Cerebellar cortex (tissue), 1 donor: Measurements from ENCODE around the gene CST7.

Experiments used
- DNase-seq: peaks from one replicate; pipeline ENCODE4 v3.0.0-alpha.2; 2015; ENCODE audit warnings: low spot score

Gene CST7

DNA sequence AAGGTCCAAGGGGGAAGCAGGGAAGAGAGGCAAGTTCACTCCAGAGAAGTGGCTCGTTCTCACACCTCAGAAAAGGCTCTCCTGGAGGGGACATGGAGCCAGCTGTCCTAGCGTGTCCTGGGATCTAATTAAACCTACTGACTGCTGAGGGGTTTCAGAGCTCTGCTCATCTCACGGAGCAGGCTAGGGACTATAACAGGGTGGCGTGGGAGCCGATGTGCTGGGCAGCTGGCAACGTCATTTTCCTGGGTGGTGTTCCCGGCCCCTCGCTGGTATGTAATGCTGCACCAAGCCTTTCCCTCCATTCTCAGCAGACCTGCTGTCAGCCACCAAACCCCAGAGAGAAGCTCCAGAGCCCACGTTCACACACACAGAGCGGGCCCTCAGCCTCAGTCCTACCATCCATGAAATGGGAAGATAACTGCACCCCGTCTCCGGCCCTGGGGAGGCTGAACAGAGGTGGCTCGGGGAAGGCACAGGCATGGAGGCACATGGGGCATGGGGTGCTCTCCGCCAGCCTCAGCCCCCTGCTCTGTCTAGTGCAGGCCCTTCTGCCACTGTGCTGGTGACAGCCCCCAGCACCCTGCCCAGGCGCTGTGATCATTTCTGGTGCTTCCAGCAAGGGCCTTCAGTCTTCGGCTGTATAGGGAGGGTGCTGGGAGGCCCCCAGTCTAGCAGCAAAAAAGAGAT, 1.9 kb downstream of the CST7 start:
- DNase-seq = no peak

DNA sequence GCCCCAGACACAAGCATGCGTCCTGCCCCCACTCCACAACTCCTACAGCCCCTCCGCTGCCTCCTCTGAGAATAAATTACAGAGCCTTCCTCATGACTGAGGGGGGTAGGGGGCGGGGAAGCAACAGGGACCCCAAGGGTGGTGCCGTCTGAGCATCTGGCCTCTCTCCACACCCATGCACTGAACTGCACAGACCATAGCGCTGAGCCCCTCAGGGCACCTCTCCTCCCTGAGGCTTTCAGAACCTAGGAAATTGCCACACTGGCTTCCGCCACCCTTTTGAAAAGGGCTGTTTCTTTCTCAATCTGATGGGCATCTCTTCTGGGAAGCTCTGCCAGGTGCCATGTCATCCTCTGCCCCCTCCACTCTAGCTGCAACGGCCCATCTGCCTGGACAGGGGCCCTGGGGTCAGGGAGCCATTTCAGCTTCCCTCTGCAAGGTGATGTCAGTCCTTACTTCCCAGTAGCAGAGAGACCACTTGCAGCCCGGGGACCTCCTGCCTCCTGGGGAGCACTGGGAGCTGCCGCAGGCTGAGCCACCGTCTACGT, 2.5 kb downstream of the CST7 start:
- no peak for DNase-seq

GRCh38 chr20:24952376-24953208, 3.5 kb downstream of the CST7 start:
- DNase-seq = no peak

DNA sequence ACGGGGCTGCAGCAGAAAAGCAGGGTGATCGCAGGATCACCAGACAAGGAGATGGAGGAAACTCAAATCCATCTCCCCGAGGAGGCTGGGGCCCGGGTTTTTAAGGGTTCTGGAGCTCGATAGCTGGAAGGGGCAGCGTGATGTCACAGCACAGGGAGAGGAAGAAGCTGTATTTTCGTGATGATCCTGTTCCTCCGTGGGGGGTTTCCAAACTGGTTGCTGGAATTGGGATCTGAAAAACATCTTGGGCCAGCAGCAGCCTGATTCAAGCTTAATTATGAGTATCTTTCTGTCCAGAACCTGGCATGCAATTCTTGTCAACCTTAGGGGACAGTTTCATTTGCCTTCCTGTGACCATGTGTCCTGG, 4.1 kb downstream of the CST7 start:
- DNase-seq = no peak

DNA sequence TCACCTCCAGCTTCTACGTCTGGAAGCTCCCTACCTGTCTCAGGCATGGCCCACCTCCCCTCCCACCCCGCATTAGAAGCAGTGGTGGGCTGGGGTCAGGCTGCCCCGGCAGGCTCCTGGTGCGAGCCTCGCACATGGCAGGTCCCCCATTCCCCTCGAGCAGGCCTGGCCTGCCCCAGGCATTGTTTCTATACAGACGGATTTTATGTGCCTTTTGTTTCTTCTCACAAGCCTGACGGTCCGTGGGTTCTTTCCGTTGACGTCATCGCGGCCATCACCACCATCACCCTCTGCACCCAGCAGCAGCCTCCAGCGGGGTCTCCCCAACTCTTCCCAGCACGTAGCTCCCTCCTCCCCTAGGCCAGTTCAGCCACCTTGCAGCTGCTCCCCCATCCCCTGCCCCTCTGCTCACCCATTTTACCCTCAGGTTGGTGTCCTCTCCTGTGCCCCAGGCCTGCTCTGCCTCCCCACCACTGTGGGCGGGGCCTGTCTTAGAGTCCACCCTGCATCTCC, 4.6 kb downstream of the CST7 start:
- DNase-seq = no peak

DNA sequence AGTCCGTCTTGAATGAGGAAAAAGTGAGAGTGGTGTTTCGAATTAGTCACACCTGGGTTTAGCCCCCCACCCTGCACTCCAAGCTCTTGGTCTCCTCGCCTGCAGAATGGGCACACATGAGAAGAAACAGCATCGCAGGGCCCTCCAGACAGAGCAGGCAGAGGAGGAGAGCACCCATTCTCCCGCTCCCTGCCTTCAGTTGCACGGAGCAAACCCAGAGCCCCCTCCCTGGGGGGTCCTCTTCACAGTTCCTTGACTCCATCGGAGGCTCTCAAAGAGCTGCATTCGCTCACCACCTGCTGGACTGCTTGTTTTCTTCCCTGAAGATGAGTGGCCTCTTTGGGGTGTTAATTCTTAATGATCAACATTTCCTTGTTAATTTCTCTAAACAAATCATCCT, 5.1 kb downstream of the CST7 start:
- DNase-seq = no peak

DNA sequence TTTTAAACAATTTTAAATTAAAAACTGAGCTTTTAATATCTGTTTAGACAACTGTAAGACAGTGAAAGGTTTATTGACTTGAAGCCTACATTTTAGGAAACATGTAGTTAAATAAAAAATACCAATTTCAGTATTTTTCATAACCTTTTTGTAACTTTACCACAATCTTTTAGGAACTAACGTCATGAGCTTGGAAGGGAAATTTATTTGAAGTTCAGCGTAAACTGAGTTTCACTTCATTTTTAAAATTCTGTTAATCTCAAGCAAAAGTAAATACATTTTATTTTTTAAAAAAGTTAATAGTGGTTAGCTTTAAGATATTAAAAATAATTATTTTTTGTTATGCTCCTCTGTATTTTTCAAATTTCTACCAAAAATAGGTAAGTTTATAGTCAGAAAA, 5.5 kb downstream of the CST7 start:
- DNase-seq = no peak

DNA sequence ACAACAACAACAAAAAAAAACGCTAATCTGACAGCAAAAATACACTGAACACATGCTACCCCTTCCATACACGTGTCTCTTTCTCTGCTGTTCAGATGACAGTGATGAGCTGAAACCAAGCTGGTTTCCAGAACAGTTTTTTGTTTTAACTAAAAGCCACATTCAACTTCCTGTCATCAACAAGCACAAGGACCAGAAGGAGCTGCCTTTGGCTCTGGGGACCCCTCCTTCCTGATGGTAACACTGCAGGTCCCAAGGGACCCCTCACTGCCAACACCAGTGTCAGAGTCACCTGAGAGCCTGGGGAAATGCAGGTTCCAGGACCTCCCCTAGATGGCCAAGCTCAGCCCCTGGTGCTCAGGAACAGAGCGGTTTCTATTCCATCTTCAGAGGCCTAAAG, 6.0 kb downstream of the CST7 start:
- DNase-seq = no peak

DNA sequence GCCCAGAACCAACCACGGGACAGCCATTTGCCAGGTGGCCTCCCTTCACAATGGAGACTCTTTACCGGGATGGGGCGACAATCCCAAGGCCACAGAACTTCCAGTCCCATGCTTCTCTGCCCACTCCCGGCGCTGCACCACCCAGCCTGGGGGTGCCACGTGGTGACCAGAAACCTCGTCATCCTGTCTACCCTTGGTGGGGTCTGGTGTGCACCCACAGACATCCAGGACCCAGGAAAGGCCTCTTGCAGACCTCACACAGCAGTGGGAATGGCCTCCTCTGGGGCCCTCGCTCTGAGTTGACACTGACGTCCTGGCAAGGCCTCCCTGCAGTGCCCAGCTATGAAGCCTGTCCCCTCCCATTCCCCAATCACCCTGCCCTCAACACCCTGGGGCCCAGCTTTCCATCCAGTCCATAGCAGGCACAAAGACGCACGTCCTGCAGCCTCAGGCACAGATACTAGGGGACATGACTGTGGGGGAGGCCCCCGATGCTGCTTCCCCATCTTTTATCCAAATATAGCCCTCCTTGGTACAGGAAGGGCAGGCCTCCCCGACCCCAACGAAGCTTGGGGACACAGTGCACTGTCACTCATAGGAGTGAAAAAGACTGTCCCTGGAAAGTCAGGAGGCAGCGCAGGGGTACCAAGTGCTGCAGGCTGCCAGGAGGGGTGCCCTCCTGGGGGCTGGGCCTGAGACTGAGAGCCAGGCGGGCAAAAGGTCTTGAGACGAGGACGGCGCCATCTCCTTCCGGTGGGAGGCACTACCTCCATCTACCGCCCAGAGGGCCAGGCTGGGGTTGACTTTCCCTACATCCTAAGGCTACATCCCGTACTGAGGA, 7.2 kb downstream of the CST7 start:
- no peak for DNase-seq

DNA sequence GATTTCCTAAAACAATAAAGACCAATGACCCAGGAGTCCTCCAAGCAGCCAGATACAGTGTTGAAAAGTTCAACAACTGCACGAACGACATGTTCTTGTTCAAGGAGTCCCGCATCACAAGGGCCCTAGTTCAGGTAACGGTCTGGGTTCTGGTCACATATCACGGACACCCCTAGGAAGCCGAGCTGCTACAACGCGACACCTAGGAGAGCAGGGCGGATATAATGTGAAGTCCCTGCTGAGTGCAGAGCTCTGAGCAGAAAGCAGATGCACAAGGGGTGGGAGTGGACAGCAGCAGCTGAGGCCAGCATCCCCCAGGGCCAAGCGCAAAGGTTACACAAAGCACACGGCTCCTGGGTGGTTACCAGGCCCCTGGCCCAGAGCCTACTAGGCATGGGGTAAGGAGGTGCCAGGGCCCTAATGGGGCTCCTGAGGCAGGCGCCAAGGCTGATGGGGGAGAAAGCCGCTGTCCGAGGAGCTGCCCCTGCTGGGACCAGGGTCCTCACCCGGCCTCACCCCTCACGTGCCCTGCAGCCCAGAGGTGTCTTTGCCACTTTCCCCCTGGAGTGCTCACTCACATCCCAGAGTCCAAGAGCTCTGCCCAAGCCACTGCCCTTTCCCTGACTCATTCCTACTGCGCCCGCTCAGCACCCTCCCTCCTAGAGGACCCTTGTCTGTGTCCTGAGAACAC, 8.4 kb downstream of the CST7 start:
- DNase-seq = no peak

GRCh38 chr20:24958506-24959385, 9.7 kb downstream of the CST7 start:
- peak; percentile 56 for DNase-seq

- DNase-seq = no peak
Observed at GRCh38 chr20:24959591-24960301, 10.7 kb downstream of the CST7 start.

- no peak for DNase-seq
Observed at GRCh38 chr20:24960302-24960801, 11.3 kb downstream of the CST7 start.

DNA sequence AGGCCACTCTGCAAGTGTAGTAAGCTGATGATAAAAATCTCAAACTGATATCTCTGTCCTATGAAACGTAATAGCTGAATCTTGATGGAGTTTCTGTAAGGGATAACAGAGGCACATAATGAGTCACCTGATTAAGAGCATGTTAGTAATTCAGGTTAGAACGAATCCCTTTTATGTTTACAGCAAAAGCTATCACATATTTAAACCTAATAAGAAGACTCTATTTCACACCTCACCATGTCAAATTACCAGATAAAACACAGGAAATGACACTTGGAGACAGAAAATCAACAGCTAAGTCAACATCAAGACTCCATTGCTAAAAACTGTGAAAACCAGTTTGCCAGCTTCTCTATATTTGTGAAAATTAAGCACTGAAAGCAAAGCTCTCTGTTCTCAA, 11.8 kb downstream of the CST7 start:
- DNase-seq = no peak

GRCh38 chr20:24961384-24962181, 12.5 kb downstream of the CST7 start:
- DNase-seq = no peak

DNA sequence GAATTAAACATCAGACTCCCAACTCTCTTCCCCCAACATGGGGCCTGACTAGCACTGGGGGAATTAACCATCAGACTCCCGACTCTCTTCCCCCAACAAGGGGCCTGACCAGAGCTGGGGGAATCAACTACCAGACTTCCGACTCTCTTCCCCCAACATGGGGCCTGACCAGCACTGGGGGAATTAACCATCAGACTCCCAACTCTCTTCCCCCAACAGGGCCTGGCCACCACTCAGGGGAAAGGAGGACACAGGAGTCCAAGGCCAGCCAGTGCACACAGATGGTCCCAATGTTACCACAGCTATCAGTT, 13.1 kb downstream of the CST7 start:
- DNase-seq = no peak

GRCh38 chr20:24962510-24962909, 13.4 kb downstream of the CST7 start:
- DNase-seq = peak; percentile 73

GRCh38 chr20:24963672-24964505, 14.8 kb downstream of the CST7 start:
- DNase-seq = peak; percentile 41
